A549 (cell line): Measurements from ENCODE around the gene HOXC12. TPM values are rescaled to one million over a fixed set of nuclear protein-coding genes. Genes with fewer than 3 reads are reported as not detected.

Experiments
- ATAC-seq, 2 experiments: fragments of 200-7000 bp in 1 of 2; fragments of >200 bp in 1 of 2; cut with Nextera tagmentation in 1 of 2; cut with Tn5 transposase in 1 of 2; 3 replicates each; pipeline versions ENCODE4 v1.8.0 to v1.9.1; 2018 to 2020; ENCODE audit warnings: mild to moderate bottlenecking in 1 of 2, moderate library complexity in 1 of 2
- CTCF ChIA-PET: fragments of 300-600 bp; sonication (Branson Sonifier 250); formaldehyde crosslinking; extraction: SDS; loops from one replicate; lab custom pipeline; 2021; ENCODE audit warnings: antibody characterized with exemption, inconsistent platforms; lab: Yijun Ruan, JAX
- POLR2A ChIA-PET: fragments of 350-600 bp; formaldehyde crosslinking; extraction: SDS; loops from one replicate; lab custom pipeline; 2021; ENCODE audit warnings: antibody characterized with exemption, inconsistent platforms; lab: Yijun Ruan, JAX
- DNase-seq, 2 experiments: peaks; one replicate each; pipeline versions ENCODE4 v3.0.0 to v3.0.0-alpha.2; 2011 to 2016; ENCODE audit warnings: low read depth in 1 of 2, low spot score in 1 of 2
- FAIRE-seq: peaks from 2 replicates; lab custom pipeline; 2011; peaks lifted over from hg19 to GRCh38; lab: Jason Lieb, UNC
- H3K27ac ChIP-seq, 2 experiments: fragments of >200 bp; sonication (Bioruptor Twin); formaldehyde crosslinking; 3 replicates each; pipeline ENCODE4 v1.5.1; 2016 to 2017
- H3K4me1 ChIP-seq: fragments of >200 bp; sonication (Bioruptor Twin); formaldehyde crosslinking; 3 replicates; pipeline ENCODE4 v1.6.1; 2016
- H3K4me2 ChIP-seq: fragments of >200 bp; sonication (Bioruptor Twin); formaldehyde crosslinking; 3 replicates; pipeline ENCODE4 v1.6.1; 2016
- H3K4me3 ChIP-seq: fragments of >200 bp; sonication (Bioruptor Twin); formaldehyde crosslinking; 3 replicates; pipeline ENCODE4 v1.5.1; 2016
- H3K9me3 ChIP-seq: fragments of >200 bp; sonication (Bioruptor Twin); formaldehyde crosslinking; 3 replicates; pipeline ENCODE4 v1.6.1; 2016
- CEBPB ChIP-seq, 2 experiments: fragments of >200 bp in 1 of 2; sonication (Bioruptor Twin) in 1 of 2; formaldehyde crosslinking in 1 of 2; IDR thresholded peaks; 2 replicates each; pipeline ENCODE4 v1.6.1; 2012 to 2016
- CHD2 ChIP-seq: fragments of 150-350 bp; IDR thresholded peaks from 2 replicates; pipeline ENCODE4 v1.6.1; 2014; ENCODE audit warnings: low read length; ENCODE audit not compliant: partially characterized antibody
- CHD4 ChIP-seq: fragments of 200-600 bp; sonication (generic); IDR thresholded peaks from 2 replicates; pipeline ENCODE4 v1.6.1; 2016; ENCODE audit warnings: antibody characterized with exemption, mild to moderate bottlenecking, borderline replicate concordance
- EHMT2 ChIP-seq: fragments of 200-600 bp; sonication (generic); IDR thresholded peaks from 2 replicates; pipeline ENCODE4 v1.6.1; 2016; ENCODE audit warnings: antibody characterized with exemption, low read depth, mild to moderate bottlenecking, moderate library complexity
- FOSB ChIP-seq: fragments of 250-450 bp; sonication (Bioruptor Pico); IDR thresholded peaks from 2 replicates; pipeline ENCODE4 v1.5.0; 2020; ENCODE audit warnings: mild to moderate bottlenecking, moderate library complexity
- FOSL2 ChIP-seq, 2 experiments: fragments of 450-650 bp in 1 of 2; fragments of >200 bp in 1 of 2; sonication (Bioruptor Twin) in 1 of 2; formaldehyde crosslinking; IDR thresholded peaks; 2 replicates each; pipeline versions ENCODE4 v1.5.0 to v1.6.1; 2016 to 2020; ENCODE audit warnings: mild to moderate bottlenecking in 1 of 2, moderate library complexity in 1 of 2
- FOXS1 ChIP-seq: fragments of 250-450 bp; sonication (Bioruptor Pico); IDR thresholded peaks from 2 replicates; pipeline ENCODE4 v1.5.0; 2020; ENCODE audit warnings: mild to moderate bottlenecking, moderate library complexity
- HEYL ChIP-seq: fragments of 250-450 bp; sonication (Bioruptor Pico); IDR thresholded peaks from 2 replicates; pipeline ENCODE4 v1.8.0; 2021; ENCODE audit warnings: mild to moderate bottlenecking, moderate library complexity
- KDM5A ChIP-seq: fragments of 200-600 bp; sonication (generic); IDR thresholded peaks from 2 replicates; pipeline ENCODE4 v1.6.1; 2016; ENCODE audit warnings: antibody characterized with exemption, mild to moderate bottlenecking
- MAFK ChIP-seq: fragments of 450-650 bp; IDR thresholded peaks from 2 replicates; pipeline ENCODE4 v1.6.1; 2014; ENCODE audit not compliant: partially characterized antibody
- PHF8 ChIP-seq: fragments of 200-600 bp; sonication (generic); IDR thresholded peaks from 2 replicates; pipeline ENCODE4 v1.6.1; 2016; ENCODE audit warnings: low read depth, mild to moderate bottlenecking, antibody characterized with exemption, moderate library complexity, borderline replicate concordance
- POLR2A ChIP-seq: IDR thresholded peaks from 2 replicates; pipeline ENCODE4 v1.6.1; 2012; ENCODE audit warnings: mild to moderate bottlenecking, low read length
- POLR2AphosphoS2 ChIP-seq: conservative IDR thresholded peaks from 2 replicates; pipeline ENCODE4 v1.6.1; 2012; ENCODE audit warnings: low read length, improper control_type of control experiment, inconsistent platforms
- RCOR1 ChIP-seq: fragments of 150-350 bp; IDR thresholded peaks from 2 replicates; pipeline ENCODE4 v1.6.1; 2014; ENCODE audit warnings: antibody characterized with exemption, low read length, low read depth
- SMC3 ChIP-seq: fragments of >200 bp; sonication (Bioruptor Twin); formaldehyde crosslinking; IDR thresholded peaks from 3 replicates; pipeline ENCODE4 v1.6.1; 2018; ENCODE audit warnings: inconsistent platforms
- ZFP36 ChIP-seq: fragments of 450-650 bp; IDR thresholded peaks from 2 replicates; pipeline ENCODE4 v1.6.1; 2014; ENCODE audit warnings: borderline replicate concordance; ENCODE audit not compliant: partially characterized antibody
- ZSCAN20 ChIP-seq: fragments of 250-450 bp; sonication (Bioruptor Pico); IDR thresholded peaks from 2 replicates; pipeline ENCODE4 v1.8.0; 2022; ENCODE audit warnings: mild to moderate bottlenecking, moderate library complexity
- WGBS: methylation state at CpG from one replicate; pipeline ENCODE4 v1.1.6; 2017; ENCODE audit errors: missing lambda C conversion rate; 5-methylcytosine and 5-hydroxymethylcytosine counted together
- polyA plus RNA-seq, 4 experiments: library from polyadenylated mRNA; depleted of rRNA in 3 of 4; stranded (reverse); fragments of >200 nt; fragmentation: RNase III in 1 of 4; extraction: RNeasy Plus Mini Kit Qiagen cat#74134 plus additional on column Dnase treatment in 1 of 4; gene quantifications; 2 replicates in 3 of 4; 3 replicates in 1 of 4; pipeline ENCODE4 v1.2.3, GENCODE V29; 2011 to 2017
- TF ChIP-seq, protein P1 (sequence below): fragments of >200 bp; sonication (Bioruptor Twin); formaldehyde crosslinking; IDR thresholded peaks from 3 replicates; pipeline ENCODE4 v1.6.1; 2016
- TF ChIP-seq, protein P2 (sequence below): fragments of 450-650 bp; IDR thresholded peaks from 2 replicates; pipeline ENCODE4 v1.6.1; 2014; ENCODE audit warnings: antibody characterized with exemption
- TF ChIP-seq, protein P3 (sequence below): fragments of 150-350 bp; IDR thresholded peaks from 2 replicates; pipeline ENCODE4 v1.6.1; 2014; ENCODE audit warnings: low read depth, mild to moderate bottlenecking, low read length
- TF ChIP-seq, protein P4 (sequence below): fragments of >200 bp; sonication (Bioruptor Twin); formaldehyde crosslinking; IDR thresholded peaks from 3 replicates; pipeline ENCODE4 v1.5.1; 2016
- TF ChIP-seq, protein P5 (sequence below): fragments of 200-600 bp; sonication (generic); IDR thresholded peaks from 2 replicates; pipeline ENCODE4 v1.6.1; 2016; ENCODE audit warnings: antibody characterized with exemption, mild to moderate bottlenecking, moderate library complexity
- TF ChIP-seq, protein P6 (sequence below): IDR thresholded peaks from 2 replicates; pipeline ENCODE4 v1.6.1; 2012

Gene HOXC12
- polyA plus RNA-seq, 2 of the 4 experiments (the other 2 are of a cell fraction) = not detected

DNA sequence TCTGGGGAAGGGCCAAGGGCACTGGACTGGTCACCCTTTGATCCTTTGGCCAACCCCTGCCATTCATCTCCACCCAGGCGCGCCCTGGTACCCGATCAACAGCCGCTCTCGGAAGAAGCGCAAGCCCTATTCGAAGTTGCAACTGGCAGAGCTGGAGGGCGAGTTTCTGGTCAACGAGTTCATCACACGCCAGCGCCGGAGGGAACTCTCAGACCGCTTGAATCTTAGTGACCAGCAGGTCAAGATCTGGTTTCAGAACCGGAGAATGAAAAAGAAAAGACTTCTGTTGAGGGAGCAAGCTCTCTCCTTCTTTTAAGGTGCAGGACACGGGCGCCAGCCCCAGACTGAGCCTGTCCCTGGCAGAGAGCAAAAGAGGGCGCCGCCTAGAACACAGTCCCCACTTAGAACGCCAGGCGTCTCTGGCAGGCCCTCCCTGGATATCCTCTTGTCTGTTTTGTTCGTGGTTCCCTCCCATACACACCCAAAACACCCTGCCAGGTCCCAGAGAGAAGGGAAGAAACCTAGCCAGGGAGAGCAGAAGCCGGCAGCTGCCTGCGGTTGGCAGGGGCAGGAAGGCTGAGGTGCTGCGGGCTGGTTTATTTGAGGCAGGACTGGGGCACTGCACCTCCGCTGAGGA, 1.7 kb downstream of the HOXC12 start:
- H3K4me2 ChIP-seq = no peak overlapping the region

DNA sequence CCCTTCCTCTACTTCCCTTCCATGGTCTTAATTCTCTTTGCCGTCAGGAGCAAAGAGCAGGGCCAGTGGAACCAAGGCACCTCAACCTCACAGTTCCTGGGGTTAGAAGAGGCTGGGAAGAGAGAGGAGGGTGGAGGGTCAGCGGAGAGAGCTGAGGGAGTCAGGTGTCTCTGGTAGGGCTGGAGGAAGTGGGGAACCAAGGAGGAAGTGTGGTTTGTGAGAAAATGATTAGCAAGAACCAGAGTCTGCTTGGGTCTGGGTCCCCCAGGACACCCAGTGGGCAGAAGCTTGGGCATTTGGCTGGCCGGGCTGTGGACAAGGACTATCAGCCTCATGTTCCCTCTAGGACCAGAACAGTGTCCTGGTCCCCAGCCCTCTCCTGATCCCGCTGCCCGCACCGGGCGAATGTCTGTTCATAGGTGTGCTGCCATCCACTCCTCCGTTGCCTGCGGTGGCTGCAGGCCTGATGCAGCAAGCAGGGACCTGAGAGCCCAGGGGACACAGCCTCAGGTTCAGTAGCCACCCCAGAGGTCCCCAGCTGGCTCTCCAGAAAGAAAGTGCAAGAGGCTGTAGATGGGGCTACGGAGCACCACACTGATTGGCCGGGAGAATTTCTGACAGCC, 2.3 kb downstream of the HOXC12 start:
- DNase-seq = no peak
- ATAC-seq = no peak
- Histone ChIP-seq H3K4me2 (no peak overlapping the region), H3K4me3 (no peak overlapping the region), H3K4me1 (no peaks in the 10 kb centered on the region), H3K9me3 (no peaks in the 10 kb centered on the region), H3K27ac (no peak overlapping the region)
- CTCF ChIA-PET = interaction anchor here (1.8 kb wide), 1 partner anchor 211 kb away, joined by 6 read pairs; no protein-coding TSS in a partner anchor
- no peak for FAIRE-seq
- POLR2A ChIA-PET = no interaction called here
- WGBS = 91% methylated on average over 11 of the region's 11 CpGs
- TF ChIP-seq, protein P1, sequence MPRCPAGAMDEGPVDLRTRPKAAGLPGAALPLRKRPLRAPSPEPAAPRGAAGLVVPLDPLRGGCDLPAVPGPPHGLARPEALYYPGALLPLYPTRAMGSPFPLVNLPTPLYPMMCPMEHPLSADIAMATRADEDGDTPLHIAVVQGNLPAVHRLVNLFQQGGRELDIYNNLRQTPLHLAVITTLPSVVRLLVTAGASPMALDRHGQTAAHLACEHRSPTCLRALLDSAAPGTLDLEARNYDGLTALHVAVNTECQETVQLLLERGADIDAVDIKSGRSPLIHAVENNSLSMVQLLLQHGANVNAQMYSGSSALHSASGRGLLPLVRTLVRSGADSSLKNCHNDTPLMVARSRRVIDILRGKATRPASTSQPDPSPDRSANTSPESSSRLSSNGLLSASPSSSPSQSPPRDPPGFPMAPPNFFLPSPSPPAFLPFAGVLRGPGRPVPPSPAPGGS = no peak
- TF ChIP-seq, protein P2, sequence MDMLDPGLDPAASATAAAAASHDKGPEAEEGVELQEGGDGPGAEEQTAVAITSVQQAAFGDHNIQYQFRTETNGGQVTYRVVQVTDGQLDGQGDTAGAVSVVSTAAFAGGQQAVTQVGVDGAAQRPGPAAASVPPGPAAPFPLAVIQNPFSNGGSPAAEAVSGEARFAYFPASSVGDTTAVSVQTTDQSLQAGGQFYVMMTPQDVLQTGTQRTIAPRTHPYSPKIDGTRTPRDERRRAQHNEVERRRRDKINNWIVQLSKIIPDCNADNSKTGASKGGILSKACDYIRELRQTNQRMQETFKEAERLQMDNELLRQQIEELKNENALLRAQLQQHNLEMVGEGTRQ = no peak
- TF ChIP-seq, protein P3, sequence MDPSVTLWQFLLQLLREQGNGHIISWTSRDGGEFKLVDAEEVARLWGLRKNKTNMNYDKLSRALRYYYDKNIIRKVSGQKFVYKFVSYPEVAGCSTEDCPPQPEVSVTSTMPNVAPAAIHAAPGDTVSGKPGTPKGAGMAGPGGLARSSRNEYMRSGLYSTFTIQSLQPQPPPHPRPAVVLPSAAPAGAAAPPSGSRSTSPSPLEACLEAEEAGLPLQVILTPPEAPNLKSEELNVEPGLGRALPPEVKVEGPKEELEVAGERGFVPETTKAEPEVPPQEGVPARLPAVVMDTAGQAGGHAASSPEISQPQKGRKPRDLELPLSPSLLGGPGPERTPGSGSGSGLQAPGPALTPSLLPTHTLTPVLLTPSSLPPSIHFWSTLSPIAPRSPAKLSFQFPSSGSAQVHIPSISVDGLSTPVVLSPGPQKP = no peak
- TF ChIP-seq EHMT2 (no peak), PHF8 (no peak), FOSL2 (IDR thresholded peaks at IDR 0.05) (no peak), FOSL2 (CRISPR knock-in tag; IDR thresholded peaks at IDR 0.05) (no peak), POLR2A (no peak), FOSB (no peak)
- TF ChIP-seq, protein P4, sequence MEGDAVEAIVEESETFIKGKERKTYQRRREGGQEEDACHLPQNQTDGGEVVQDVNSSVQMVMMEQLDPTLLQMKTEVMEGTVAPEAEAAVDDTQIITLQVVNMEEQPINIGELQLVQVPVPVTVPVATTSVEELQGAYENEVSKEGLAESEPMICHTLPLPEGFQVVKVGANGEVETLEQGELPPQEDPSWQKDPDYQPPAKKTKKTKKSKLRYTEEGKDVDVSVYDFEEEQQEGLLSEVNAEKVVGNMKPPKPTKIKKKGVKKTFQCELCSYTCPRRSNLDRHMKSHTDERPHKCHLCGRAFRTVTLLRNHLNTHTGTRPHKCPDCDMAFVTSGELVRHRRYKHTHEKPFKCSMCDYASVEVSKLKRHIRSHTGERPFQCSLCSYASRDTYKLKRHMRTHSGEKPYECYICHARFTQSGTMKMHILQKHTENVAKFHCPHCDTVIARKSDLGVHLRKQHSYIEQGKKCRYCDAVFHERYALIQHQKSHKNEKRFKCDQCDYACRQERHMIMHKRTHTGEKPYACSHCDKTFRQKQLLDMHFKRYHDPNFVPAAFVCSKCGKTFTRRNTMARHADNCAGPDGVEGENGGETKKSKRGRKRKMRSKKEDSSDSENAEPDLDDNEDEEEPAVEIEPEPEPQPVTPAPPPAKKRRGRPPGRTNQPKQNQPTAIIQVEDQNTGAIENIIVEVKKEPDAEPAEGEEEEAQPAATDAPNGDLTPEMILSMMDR = no peak

More for the DNA sequence above, 1.7 kb downstream of the HOXC12 start:
- Histone ChIP-seq H3K27ac (no peak overlapping the region), H3K4me1 (no peaks in the 10 kb centered on the region), H3K9me3 (no peaks in the 10 kb centered on the region), H3K4me3 (no peak overlapping the region)
- POLR2A ChIA-PET = no interaction called here
- CTCF ChIA-PET = interaction anchor here (1.8 kb wide), 1 partner anchor 210 kb away, joined by 6 read pairs; no protein-coding TSS in a partner anchor
- peak in 1 of 2 experiments; percentile 10; a peak in 2 of 6 replicates for ATAC-seq
- FAIRE-seq = no peak
- DNase-seq = no peak
- 88% methylated on average over 25 of the region's 25 CpGs for WGBS
- TF ChIP-seq CEBPB (IDR thresholded peaks at IDR 0.05) (no peak), HEYL (CRISPR knock-in tag) (no peak), RCOR1 (no peak), MAFK (no peak), ZSCAN20 (CRISPR knock-in tag) (no peak), FOSL2 (IDR thresholded peaks at IDR 0.05) (no peak), FOSL2 (CRISPR knock-in tag; IDR thresholded peaks at IDR 0.05) (no peak), FOXS1 (CRISPR knock-in tag) (no peak), KDM5A (no peak), EHMT2 (no peak), CHD4 (no peak), SMC3 (no peak), CHD2 (no peak), POLR2A (no peak), POLR2AphosphoS2 (no peak), ZFP36 (no peak)
- TF ChIP-seq, protein P4 = no peak
- TF ChIP-seq, protein P5, sequence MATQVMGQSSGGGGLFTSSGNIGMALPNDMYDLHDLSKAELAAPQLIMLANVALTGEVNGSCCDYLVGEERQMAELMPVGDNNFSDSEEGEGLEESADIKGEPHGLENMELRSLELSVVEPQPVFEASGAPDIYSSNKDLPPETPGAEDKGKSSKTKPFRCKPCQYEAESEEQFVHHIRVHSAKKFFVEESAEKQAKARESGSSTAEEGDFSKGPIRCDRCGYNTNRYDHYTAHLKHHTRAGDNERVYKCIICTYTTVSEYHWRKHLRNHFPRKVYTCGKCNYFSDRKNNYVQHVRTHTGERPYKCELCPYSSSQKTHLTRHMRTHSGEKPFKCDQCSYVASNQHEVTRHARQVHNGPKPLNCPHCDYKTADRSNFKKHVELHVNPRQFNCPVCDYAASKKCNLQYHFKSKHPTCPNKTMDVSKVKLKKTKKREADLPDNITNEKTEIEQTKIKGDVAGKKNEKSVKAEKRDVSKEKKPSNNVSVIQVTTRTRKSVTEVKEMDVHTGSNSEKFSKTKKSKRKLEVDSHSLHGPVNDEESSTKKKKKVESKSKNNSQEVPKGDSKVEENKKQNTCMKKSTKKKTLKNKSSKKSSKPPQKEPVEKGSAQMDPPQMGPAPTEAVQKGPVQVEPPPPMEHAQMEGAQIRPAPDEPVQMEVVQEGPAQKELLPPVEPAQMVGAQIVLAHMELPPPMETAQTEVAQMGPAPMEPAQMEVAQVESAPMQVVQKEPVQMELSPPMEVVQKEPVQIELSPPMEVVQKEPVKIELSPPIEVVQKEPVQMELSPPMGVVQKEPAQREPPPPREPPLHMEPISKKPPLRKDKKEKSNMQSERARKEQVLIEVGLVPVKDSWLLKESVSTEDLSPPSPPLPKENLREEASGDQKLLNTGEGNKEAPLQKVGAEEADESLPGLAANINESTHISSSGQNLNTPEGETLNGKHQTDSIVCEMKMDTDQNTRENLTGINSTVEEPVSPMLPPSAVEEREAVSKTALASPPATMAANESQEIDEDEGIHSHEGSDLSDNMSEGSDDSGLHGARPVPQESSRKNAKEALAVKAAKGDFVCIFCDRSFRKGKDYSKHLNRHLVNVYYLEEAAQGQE = no peak
- TF ChIP-seq, protein P2 = no peak
- TF ChIP-seq, protein P6, sequence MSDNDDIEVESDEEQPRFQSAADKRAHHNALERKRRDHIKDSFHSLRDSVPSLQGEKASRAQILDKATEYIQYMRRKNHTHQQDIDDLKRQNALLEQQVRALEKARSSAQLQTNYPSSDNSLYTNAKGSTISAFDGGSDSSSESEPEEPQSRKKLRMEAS = no peak
